ENCODE measurements around the gene CTNND2.
"Not testable (repeated sequence)": the region's sequence is repeated elsewhere in the genome, so short reads cannot be mapped to it uniquely, and the experiment has no call there.

CTNND2 gene

DNA sequence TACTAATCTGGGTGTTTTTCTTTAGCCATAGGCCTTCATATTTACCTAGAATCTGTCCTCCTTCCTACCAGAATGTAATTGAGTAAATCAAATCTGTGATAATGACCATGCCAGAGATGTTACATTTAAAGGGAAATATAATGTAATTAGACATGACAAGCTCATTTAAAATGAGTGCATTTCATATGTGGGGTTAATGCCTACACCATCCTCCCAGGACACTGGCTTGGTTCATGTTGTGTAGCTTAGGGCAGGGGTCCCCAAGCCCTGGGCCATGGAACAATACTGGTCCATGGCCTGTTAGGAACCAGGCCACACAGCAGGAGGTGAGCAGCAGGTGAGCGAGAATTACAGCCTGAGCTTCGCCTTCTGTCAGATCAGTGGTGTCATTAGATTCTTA, 866.3 kb downstream of the CTNND2 start:
- DNase-seq (ENCODE audit: low spot score), result no peak

DNA sequence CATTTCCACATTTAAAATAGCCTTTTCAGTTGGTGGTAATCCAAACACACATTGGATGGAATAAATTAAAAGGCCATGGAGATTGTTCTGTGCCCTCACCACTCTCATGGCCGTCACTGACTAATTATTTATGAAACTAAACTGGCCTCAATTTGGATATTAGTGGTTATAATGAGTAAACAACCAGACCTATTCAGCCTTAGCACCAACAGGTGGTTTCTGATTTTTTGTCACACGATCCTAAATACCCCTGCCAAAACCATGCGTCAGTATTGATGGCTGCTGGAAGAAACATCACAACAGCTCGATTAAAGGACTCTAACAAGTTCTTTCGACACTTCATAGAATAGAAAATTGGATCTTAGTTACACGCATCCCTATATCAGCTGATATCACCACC, 867.2 kb downstream of the CTNND2 start:
- no peak for DNase-seq (ENCODE audit: low spot score)

DNA sequence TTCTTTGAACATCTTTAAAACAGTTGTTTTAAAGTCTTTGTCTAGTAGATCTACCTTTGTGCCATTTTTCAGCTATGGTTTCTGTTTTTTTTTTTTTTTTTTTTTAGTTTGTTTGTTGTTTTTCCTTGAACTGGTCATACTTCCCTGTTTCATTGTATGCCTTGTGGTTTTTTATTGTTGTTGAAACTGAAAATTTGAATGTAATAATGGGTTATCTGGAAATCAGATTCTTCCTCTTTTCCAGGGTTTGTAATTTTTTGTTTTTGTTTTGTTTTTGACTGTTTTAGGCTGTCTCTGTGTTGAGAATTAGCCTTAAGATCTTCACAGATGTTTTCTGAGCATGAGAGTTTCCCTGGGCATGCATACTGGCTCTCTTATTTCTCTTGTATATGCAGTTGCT, 873.6 kb downstream of the CTNND2 start:
- DNase-seq (ENCODE audit: low spot score), result no peak

DNA sequence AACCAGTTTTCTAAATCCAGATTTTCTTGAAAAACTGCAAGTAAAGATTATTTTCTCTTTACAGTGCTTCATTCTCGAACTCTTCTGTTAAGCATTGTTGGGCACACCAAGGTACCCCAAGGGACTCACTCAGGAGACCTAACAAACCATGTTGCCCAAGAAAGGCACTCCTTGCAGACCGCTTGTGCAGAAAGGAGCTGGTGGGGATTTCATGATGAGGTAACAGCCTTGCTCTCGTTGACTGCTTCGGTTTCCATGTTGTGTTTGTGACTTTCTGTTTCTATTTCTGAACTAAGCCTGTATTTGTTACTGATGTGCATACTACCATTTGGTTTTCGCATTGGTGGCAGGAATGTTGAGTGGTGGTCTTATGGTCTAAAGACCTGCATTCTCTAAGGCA, 876.6 kb downstream of the CTNND2 start:
- no peak for DNase-seq (ENCODE audit: low spot score)

DNA sequence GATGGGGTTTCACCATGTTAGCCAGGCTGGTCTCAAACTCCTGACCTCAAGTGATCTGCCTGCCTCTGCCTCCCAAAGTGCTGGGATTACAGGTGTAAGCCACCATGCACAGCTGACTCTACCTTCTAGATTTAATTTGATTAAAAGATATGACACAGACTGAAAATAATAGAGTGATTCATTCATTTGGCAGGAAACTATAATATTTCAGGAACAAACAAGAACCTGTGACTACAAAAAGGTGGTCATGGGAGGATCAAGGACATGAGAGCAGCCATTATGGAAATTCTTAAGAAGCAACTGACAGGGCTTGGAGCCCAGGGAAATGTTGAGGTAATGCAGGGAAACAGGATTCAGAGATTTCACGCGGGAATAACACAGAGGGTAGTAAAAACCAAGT, 877.7 kb downstream of the CTNND2 start:
- no peak for DNase-seq (ENCODE audit: low spot score)

DNA sequence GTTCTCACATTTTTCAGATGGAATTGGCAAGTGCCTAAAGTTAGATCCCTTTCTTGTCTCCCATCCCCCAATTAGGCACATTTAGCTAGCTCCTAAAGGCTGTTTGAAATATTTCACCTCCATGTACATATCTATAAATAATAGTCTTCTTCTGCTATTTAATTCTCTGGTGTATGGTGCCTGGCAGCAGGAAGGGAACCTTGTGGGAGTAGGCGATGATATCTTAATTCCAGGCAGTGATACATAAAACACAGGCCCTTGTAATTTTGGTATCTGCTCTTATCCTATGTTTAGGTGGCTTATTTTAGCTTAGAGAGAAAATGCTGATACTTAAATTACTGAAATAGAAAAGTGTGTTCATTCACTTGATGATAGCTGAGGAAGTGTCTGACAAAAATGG, 880.3 kb downstream of the CTNND2 start:
- no peak for DNase-seq (ENCODE audit: low spot score)

DNA sequence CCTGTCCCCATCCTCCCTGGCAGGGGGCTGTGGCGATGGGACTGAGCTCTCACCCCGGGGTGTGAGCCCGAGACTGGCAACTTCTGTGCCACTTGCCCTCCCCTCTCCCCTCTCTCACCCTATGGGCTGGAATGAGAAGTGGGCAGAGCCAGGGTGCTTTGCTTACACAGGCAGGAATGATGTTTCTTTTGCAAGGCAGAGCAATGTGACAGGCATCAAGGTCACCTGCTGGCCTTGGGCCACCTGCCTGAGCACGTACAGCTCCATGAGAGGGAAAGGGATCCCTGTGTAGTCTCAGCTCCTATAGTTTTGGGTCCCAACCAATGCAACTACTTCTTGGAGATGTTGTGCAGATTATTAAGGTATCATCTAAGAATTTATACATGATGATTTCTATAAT, 890.5 kb downstream of the CTNND2 start:
- DNase-seq (ENCODE audit: low spot score), result no peak

DNA sequence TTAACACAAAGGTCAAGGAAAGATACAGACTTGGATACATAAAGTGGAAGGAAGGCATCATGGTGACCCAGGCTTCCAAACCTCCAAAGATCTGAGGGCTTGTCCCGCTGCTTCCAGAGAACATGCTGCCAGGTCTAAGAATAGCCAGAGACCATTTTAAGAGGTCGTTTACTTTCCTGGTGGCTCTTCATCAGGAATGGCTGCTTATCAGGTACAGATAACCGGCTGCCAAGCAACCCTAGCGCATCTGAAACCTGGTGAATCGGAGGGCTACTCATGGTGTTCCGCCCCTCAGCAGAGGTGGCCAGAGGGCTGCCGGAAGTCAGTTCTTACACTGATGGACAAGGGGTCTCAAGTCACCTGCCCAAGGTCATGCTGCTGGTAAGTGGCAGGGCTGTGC, 892.0 kb downstream of the CTNND2 start:
- no peak for DNase-seq (ENCODE audit: low spot score)

DNA sequence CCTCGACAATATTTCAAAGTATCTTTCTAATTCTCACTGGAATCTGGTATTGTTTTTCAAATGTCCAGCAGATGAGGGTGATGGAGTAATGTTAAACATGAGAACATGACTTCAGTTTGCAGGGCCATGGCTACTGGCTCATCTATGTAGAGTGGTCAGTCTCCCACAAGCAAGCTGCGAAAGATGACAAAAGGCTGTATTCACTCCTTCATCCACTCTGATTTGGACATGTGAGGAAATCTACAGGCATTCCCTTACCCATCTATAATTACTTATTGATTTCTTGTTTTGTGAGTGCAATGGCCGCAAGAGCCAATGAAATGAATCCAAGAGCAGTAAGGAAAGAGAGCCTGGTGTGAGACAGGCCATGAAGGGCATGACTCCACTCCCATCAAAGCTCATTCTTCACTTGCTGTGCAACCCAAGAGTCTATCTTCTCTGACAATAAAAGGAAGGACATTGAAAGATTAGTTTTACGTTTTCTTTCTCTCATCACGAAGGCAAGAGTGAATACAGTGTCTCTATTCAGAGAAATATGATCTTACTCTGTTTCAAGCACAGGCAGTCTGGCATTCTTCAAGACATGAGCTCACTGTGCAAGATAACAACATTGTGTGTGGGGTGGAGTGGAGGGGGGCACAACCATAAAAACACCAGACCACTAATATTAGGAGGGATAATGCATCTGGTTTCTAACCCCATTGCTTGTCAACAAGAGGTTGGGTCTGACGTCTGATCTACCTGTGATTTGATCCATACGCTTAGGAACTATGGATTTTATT, 893.6 kb downstream of the CTNND2 start:
- no peak for DNase-seq (ENCODE audit: low spot score)

DNA sequence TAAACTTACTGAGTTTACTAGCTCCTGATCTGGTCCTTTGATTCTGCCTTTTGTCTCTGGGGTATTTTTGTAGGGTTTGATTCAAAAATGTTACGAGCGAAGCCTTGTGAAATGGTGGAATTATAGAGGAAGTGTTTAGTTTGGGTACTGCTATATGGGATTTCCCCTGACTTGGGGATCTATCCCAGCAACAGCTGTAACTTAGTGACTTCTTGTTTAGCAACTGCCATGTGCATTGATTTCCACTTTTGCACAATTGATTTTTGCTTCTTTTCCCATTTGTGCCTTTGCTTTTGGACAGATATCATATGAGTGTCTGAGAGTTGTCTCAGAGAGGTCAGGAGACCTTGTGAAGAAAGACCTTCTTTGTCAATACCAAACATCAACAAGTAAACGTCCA, 894.7 kb downstream of the CTNND2 start:
- no peak for DNase-seq (ENCODE audit: low spot score)

DNA sequence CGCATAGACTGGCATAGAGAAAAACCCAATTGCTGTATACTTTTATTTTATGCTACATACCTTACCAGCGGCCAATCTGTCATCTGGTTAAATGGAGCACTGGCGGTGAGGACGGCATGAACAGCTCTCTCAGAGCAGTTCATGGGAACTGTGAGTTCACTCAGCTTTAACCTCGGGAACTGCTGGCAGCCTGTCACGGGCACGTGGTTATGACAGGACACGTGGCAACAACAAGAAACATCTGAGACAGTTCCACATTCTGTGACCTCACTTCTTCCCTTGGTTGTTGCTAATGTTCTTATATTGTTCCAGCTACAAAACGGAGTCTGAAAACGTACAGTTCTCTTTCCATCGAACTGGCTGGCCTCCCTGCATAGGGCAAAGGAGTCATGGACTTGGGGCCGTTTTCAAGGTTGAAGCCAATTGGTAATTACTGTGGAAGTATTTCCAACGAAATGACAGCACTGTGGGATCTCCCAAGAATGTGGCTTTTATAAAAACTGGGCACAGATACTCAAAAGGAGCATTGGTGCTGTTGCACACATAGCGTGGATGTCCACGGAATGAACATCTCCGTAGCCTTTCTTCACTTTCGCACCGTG, 896.9 kb downstream of the CTNND2 start:
- DNase-seq (ENCODE audit: low spot score), result no peak

DNA sequence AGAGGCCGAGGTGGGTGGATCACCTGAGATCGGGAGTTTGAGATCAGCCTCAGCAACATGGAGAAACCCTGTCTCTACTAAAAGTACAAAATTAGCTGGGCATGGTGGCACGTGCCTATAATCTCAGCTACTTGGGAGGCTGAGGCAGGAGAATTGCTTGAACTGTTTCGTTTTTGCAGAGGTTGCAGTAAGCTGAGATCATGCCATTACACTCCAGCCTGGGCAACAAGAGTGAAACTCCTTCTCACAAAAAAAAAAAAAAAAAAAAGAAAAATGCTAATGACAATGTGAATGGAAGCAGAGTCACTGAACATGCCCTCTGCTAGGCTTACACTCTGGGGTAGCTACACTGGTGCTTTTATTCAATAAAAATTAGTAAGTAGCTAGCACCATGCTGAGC, 899.7 kb downstream of the CTNND2 start:
- not testable (repeated sequence) for DNase-seq (ENCODE audit: low spot score)

DNA sequence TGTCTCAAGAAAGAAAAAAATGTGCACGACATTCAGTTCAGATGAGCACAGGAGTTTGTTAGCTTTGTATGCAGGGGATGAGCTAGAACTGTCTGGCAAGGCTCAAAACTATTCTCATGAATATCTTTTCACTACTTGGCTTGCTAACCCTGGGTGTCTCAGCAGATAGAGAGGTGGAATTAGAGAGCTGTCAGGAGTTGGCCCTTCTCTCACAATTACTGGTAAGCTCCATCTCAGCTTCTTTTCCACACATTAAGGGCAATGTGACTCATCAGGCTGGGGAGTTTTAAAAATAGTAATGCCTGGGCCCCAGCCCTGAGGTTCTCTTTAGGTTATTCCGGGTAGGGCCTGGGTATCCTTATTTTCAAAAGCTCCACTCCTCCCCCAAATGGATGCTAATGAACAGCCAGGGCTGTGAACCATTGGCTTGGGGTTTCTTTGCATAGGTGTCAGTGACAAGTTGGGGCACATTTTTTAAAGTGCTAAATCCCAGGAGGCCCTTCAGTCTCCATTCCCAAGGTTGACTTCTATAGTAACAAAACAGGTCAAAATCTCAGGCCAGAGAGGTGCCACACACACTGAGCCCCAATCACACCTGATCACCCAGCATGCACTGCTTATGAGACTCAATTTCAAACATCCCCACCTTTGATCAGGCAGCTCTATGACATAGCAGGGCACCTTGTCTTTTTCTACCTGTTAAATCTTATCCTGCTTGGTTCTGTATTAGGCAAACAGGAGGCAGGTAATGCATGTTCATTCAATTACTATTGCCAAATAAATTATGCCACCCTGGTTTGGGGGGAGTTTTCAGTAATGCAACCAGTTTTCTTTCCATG, 903.5 kb downstream of the CTNND2 start:
- DNase-seq (ENCODE audit: low spot score), result no peak

DNA sequence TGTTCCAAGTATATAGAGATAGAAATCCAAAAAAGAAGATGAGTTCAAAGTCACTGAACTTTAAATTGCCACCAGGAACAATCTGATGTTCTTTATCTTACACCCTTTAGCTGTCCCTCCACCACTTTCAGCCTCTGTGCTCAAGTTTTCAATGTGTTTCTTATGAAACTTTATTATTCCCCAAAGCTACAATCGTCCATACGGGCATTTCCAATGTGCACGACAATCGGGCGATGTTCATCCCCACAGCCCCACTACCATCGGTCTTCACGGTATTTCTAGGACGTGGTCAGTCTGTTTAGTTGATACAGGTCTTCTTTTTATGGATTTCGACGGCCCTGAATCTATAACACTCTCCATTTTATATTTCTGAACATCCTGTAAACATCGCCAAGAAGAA, 904.5 kb downstream of the CTNND2 start:
- no peak for DNase-seq (ENCODE audit: low spot score)

DNA sequence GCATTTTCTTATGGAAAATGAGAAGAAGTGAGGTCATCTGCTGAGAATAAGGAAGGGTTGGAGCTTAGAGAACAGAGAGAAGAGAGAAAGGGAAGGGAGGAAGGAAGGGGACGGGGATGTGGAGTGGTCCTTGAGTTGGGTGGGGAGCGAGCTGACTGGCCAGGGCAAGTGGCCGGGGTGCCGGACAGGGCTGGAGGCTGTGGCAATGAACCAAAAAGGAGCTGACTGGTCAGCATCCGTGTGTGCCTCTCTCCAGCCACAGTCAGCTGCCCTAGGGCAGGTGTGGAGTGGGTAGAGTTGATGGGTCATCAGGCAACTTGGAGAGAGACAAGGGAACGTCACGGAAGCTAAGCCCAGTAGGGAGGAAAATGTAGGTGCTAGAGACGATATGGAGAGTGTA, 908.4 kb downstream of the CTNND2 start:
- no peak for DNase-seq (ENCODE audit: low spot score)

DNA sequence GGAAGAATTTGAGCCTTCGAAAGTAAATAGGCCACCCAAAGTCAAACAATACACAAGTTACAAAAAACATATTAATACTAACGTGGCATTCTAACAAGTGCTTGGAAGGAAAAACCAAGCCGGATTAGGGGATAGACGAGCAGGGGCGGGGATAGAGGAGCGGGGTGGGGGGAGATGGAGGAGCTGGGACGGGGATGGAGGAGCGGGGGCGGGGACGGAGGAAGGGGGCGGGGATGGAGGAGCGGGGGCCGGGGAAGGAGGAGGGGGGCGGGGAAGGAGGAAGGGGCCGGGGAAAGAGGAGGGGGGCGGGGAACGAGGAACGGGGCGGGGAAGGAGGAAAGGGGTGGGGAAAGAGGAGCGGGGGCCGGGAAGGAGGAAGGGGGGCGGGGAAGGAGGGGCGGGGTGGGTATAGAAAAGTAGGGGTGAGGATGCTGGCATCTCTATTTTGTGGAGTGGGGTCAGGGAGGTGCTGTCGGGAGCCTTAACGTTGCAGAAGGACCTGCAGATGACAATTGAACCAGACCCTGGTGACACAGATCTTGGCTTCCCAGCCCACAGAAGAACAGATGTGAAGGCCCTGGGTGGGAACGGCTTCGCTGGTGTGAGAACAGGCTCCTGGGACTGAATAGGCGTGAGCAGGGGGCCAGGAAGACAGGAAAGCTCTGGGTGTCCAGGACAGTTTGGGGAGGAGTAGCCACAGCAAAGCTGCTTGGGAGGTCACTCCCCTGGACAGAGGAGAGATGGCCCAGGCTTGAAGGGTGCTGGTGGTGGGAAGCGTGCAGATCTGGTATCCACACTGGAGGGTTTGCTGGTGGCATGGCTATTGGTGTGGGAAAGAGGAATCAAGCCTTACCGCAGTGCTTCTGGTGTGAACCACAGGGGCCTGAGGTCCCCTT, 909.9 kb downstream of the CTNND2 start:
- DNase-seq (ENCODE audit: low spot score), result peak; percentile 65

DNA sequence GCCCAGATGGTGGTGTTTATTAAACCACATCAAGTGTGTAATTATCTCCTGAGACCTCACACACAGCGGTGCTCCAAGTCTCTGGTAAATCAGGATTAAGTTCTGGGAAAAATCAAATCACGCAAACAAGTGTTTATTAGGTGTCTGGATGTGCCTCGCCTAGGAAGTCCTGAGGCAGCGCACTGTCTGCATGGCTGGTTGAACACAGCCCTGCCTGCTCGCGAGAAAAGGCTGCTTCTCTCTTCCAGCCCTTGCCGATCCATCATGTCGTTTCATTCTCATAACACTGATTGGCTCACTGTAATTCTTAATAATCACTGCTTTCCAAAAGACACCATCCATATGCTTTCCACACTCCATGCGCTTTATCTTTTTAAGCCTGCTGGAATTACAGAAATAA, 913.6 kb downstream of the CTNND2 start:
- DNase-seq (ENCODE audit: low spot score), result no peak

DNA sequence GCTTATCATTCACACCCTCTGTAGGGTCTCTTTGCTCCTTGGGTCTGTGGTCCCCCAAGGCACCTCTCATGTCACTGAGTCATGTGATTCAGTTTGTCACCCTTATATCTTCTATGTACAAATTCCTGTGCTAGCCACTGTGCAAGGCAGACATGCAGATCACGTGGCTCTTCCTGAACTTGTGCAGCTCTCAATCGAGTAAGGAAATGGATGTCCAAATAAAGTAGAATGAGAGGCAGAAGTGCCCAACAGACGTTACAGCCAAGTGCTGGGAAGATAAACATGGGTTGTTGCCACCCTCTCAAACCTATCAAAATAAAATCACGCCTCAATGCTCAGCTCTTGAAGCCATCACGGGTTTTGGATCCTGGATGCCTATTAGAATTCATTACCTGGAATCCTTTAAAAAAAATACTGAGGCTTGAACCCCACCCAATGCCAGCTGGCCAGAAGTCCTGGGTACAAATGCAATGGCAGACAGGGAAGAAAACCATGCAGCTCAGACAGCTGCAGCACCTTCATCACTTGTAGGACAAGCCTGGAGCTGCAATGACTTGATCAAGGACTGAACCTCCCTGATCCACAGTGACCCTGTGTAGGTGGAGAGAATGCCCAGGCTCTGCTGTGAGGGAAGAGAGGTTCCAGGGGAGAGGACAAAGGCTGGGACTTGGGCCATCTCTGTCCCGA, 914.5 kb downstream of the CTNND2 start:
- DNase-seq (ENCODE audit: low spot score), result no peak

DNA sequence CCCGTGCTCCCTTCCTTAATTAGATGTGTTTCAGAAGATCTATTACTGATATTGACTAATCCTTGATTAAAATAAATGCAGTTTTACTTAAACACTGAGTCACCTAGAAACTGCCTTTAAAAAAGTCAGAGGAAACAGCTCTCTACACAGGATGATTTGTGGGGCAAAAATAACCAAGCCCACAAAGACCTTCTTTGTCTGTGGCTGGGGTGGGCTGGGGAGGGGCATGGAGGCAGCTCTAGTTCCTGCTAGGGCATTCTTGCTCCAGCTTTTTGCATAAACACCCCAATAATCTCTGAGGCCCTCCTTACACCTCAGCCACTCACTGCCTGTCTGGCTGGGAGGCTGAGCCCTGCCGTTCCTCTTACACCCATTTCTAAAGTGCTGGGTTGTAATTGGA, 915.6 kb downstream of the CTNND2 start:
- no peak for DNase-seq (ENCODE audit: low spot score)

DNA sequence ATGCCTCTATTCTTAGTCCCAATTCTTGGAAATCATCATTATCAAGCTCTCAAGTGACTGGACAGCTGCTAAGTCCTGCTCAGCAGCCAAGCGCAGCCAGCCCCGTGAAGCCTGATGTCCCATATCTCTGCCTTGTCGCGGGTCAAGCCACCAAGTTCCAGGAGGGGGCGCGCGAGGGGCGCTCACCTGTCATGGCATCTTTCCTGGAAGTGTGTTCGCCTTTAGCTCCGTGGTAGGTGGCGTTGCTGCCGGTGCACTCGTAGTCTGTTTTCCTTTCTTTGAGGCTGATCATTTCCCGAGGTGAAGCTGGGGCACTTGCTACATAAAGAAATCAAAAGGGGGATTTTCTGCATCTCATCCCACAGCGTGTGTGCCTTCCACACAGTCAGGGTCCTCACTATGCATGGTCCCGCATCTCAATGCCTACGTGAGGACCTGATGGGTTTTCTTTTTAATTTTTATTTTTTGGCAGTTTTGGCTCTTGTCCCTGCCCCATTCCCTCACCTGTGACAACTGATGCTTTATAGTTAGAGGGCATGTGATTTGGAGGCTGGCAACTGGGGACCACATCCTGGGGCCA, 916.2 kb downstream of the CTNND2 start:
- peak; percentile 76 for DNase-seq (ENCODE audit: low spot score)

DNA sequence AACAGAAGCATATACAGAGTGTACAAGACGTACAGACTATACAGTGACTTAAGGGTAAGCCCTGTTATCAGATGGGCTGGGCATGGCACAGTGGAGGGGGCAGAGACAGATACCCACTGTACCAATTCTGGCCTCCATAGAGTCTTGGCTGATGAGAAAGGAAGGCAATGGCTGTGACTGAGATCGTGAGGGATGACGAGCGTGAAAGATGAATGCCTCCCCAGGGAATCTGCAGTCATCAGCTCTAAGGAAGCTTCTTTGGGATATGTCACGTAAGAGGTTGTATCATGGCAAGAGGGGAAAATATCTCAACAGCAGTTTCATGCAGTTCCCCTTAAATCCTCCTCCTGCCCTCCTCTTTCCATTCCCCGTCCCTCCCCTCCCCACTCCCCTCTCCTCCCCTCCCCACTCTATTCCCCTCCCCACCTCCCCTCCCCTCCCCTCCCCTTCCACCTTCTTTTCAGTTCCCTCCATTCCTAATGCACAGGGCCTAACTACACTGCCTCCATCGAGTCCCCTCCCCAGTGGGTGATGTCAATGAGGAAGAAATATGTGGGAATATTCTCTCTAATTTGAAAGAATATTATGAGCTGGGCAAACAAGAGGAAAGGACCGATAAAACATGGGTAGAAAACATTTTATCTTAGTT, 916.8 kb downstream of the CTNND2 start:
- DNase-seq (ENCODE audit: low spot score), result no peak

Data from iPS-NIHi11 (cell line).